Neutrophil (primary cell): ENCODE data around the gene KRTAP9-6.
"Not testable (repeated sequence)": the region's sequence is repeated elsewhere in the genome, so short reads cannot be mapped to it uniquely, and the experiment has no call there.

Source experiments
- H3K27ac ChIP-seq: fragments of 200-600 bp; sonication (generic); 2 replicates; pipeline ENCODE4 v1.5.1; 2016; ENCODE audit warnings: mild to moderate bottlenecking, moderate library complexity
- H3K27me3 ChIP-seq: fragments of 200-600 bp; sonication (generic); 2 replicates; pipeline ENCODE4 v1.6.0; 2016; ENCODE audit warnings: mild to moderate bottlenecking
- H3K36me3 ChIP-seq: fragments of 200-600 bp; sonication (generic); 2 replicates; pipeline ENCODE4 v1.5.1; 2017
- H3K4me1 ChIP-seq, 2 experiments: fragments of 200-600 bp in 1 of 2; sonication (generic) in 1 of 2; 1 replicate in 1 of 2; 2 replicates in 1 of 2; pipeline versions ENCODE4 v1.5.1 to v1.6.1; 2013 to 2016; ENCODE audit warnings: low read depth in 1 of 2, low read length in 1 of 2, mild to moderate bottlenecking in 1 of 2, moderate library complexity in 1 of 2; ENCODE audit not compliant: control insufficient read depth in 1 of 2, insufficient read depth in 1 of 2
- H3K4me3 ChIP-seq, 2 experiments: fragments of 200-600 bp in 1 of 2; sonication (generic) in 1 of 2; 1 replicate in 1 of 2; 2 replicates in 1 of 2; pipeline ENCODE4 v1.5.1; 2013 to 2016; ENCODE audit warnings: low read depth in 1 of 2, low read length in 1 of 2, mild to moderate bottlenecking in 1 of 2, moderate library complexity in 1 of 2
- H3K9me3 ChIP-seq: fragments of 200-600 bp; sonication (generic); 2 replicates; pipeline ENCODE4 v1.5.1; 2016
- TF ChIP-seq, protein P1 (sequence below): fragments of 200-600 bp; sonication (generic); IDR thresholded peaks from 2 replicates; pipeline ENCODE4 v1.5.1; 2016; ENCODE audit warnings: antibody characterized with exemption

The KRTAP9-6 gene, protein sequence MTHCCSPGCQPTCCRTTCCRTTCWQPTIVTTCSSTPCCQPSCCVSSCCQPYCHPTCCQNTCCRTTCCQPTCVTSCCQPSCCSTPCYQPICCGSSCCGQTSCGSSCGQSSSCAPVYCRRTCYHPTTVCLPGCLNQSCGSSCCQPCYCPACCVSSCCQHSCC

DNA sequence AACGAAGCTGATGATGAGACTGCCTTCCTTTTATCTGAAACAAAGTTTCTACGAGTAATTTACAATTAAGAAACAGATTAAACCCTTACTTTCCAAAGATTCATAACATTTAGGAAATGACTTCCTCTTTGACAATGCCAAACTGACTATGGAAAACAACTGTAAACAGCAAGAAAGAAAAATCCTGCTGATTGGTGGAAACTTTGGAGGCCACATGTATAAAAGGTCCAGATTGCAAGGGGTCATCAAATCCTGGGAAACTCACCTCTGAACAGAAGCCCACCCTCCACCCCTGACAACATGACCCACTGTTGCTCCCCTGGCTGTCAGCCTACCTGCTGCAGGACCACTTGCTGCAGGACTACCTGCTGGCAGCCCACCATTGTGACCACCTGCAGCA lies at the start of gene KRTAP9-6:
TSS of gene KRTAP9-6 (plus strand) at position 301 of the 400 bp plus-strand sequence. CDS start at position 301, 0 bp downstream.
- TF ChIP-seq, protein P1, sequence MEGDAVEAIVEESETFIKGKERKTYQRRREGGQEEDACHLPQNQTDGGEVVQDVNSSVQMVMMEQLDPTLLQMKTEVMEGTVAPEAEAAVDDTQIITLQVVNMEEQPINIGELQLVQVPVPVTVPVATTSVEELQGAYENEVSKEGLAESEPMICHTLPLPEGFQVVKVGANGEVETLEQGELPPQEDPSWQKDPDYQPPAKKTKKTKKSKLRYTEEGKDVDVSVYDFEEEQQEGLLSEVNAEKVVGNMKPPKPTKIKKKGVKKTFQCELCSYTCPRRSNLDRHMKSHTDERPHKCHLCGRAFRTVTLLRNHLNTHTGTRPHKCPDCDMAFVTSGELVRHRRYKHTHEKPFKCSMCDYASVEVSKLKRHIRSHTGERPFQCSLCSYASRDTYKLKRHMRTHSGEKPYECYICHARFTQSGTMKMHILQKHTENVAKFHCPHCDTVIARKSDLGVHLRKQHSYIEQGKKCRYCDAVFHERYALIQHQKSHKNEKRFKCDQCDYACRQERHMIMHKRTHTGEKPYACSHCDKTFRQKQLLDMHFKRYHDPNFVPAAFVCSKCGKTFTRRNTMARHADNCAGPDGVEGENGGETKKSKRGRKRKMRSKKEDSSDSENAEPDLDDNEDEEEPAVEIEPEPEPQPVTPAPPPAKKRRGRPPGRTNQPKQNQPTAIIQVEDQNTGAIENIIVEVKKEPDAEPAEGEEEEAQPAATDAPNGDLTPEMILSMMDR = no peak
- Histone ChIP-seq H3K4me3 (no peak within 1 kb of the TSS), H3K27me3 (peaks cover 22% of the 10 kb centered on the region), H3K4me1 (no peaks in the 10 kb centered on the region), H3K9me3 (no peaks in the 10 kb centered on the region), H3K36me3 (no peaks in the 10 kb centered on the region), H3K27ac (no peak within 1 kb of the TSS)

DNA sequence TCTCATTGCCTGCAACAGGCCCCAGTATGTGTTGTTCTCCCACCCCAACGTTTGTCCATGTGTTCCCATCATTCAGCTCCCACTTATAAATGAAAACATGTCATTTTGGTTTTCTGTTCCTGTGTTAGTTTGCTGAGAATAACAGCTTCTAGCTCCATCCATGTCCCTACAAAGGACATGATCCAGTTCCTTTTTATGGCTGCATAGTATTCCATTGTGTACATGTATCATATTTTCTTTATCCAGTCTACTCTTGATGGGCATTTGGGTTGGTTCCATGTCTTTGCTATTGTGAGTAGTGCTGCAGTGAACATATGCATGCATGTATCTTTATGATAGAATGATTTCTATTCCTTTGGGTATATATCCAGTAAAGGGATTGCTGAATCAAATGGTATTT lies 49.5 kb upstream of the KRTAP9-6 start:
- Histone ChIP-seq H3K27me3 (peaks cover 23% of the 10 kb centered on the region), H3K36me3 (no peaks in the 10 kb centered on the region), H3K4me3 (no peak overlapping the region), H3K4me1 (no peaks in the 10 kb centered on the region), H3K9me3 (no peaks in the 10 kb centered on the region), H3K27ac (no peak overlapping the region)
- TF ChIP-seq, protein P1 = no peak

DNA sequence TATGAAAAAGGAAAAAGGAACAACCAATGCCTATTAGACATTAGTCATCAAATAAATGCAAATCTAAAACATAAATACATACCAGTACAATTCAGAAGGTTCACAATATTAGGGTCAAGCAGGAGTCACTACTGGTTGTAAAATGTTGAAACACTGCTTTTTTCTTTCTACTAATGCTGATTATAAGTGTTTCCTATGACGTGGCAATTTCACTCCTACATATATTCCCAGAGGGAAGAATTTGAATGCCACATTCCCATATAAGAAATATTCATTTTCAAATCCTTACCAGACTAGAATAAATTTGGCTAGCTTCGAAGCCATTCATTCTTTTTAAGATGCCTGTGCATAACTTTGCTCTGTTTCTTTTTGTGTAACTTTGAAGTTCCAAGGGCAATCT lies 41.4 kb upstream of the KRTAP9-6 start:
- Histone ChIP-seq H3K9me3 (no peaks in the 10 kb centered on the region), H3K27me3 (peaks cover 6% of the 10 kb centered on the region), H3K36me3 (no peaks in the 10 kb centered on the region), H3K27ac (no peak overlapping the region), H3K4me1 (no peaks in the 10 kb centered on the region), H3K4me3 (no peak overlapping the region)
- TF ChIP-seq, protein P1 = no peak

DNA sequence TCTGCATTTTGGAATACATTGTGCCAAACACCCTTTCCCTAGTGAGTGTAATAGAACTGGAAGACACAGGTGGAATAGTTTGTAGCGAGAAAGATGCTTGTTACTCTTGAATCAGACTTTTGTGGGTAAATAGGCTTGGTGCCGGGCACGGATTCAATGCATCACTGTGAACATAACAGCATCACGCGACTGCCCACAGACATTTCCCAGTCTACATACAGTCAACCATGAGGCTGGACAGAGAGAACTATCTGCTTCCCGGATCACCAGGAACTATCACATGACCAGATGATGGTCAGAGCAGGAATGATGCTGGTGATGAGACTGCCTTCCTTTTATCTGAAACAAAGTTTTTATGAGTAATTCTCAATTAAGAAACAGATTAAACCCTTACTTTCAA lies 39.1 kb upstream of the KRTAP9-6 start:
- Histone ChIP-seq H3K27me3 (peaks cover 20% of the 10 kb centered on the region), H3K4me1 (no peaks in the 10 kb centered on the region), H3K4me3 (no peak overlapping the region), H3K36me3 (no peaks in the 10 kb centered on the region), H3K9me3 (no peaks in the 10 kb centered on the region), H3K27ac (no peak overlapping the region)
- TF ChIP-seq, protein P1 = no peak

DNA sequence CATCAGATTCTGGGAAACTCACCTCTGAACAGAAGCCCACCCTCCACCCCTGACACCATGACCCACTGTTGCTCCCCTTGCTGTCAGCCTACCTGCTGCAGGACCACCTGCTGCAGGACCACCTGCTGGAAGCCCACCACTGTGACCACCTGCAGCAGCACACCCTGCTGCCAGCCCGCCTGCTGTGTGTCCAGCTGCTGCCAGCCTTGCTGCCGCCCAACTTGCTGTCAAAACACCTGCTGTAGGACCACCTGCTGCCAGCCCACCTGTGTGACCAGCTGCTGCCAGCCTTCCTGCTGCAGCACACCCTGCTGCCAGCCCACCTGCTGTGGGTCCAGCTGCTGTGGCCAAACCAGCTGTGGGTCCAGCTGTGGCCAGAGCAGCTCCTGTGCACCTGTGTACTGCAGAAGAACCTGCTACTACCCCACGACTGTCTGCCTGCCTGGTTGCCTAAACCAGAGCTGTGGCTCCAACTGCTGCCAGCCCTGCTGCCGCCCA lies 38.5 kb upstream of the KRTAP9-6 start, which contains the start of gene KRTAP9-2:
TSS of gene KRTAP9-2 (plus strand) at position 51 of the 498 bp plus-strand sequence. CDS start at position 58, 7 bp downstream.
- peaks cover 25% of the 10 kb centered on the region for H3K27me3 ChIP-seq
- not testable (repeated sequence) for H3K4me3 ChIP-seq, H3K9me3 ChIP-seq, H3K4me1 ChIP-seq, H3K36me3 ChIP-seq, H3K27ac ChIP-seq

DNA sequence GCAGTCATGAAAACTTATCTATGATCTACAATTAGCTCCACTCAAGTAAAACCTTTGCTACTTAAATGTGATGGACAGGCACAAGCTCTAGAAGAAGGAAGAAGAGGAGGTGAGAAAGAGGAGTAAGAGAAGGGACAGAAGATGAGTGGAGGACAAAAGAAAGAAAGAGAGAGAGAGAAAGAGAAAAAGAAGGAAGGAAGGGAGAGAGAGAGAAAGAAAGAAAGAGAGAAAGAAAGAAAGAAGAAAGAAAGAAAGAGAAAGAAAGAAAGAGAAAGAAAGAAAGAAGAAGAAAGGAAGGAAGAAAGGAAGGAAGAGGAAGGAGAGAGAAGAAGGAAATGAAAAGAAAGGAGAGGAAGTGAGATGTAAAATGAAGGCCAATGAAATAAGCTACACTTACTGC lies 35.1 kb upstream of the KRTAP9-6 start:
- TF ChIP-seq, protein P1 = no peak
- no peak overlapping the region for H3K4me3 ChIP-seq
- no peaks in the 10 kb centered on the region for H3K36me3 ChIP-seq
- no peaks in the 10 kb centered on the region for H3K9me3 ChIP-seq
- no peaks in the 10 kb centered on the region for H3K4me1 ChIP-seq
- H3K27ac ChIP-seq = no peak overlapping the region
- peaks cover 49% of the 10 kb centered on the region for H3K27me3 ChIP-seq
